DND-41 (cell line): ENCODE measurements around the gene OTOF.

ENCODE experiments used
- ATAC-seq: fragments of 200-7000 bp; cut with Tn5 transposase; 3 replicates; pipeline ENCODE4 v1.9.1; 2021; ENCODE audit warnings: low read depth; ENCODE audit not compliant: insufficient read depth
- DNase-seq: peaks from one replicate; pipeline ENCODE4 v3.0.0-alpha.2; 2020
- H2AFZ ChIP-seq: 2 replicates; pipeline ENCODE4 v1.6.0; 2012; ENCODE audit warnings: low read depth, low read length
- H3K27ac ChIP-seq: 2 replicates; pipeline ENCODE4 v1.5.1; 2012; ENCODE audit warnings: low read length, inconsistent platforms
- H3K27me3 ChIP-seq: fragments of 200-600 bp; sonication (generic); 2 replicates; pipeline ENCODE4 v1.6.0; 2012; ENCODE audit warnings: low read length, mild to moderate bottlenecking, inconsistent platforms; ENCODE audit not compliant: insufficient read depth, poor library complexity
- H3K36me3 ChIP-seq: 2 replicates; pipeline ENCODE4 v1.5.1; 2012; ENCODE audit warnings: low read length, inconsistent platforms; ENCODE audit not compliant: insufficient read depth
- H3K4me1 ChIP-seq: 2 replicates; pipeline ENCODE4 v1.5.1; 2012; ENCODE audit warnings: mild to moderate bottlenecking, low read length; ENCODE audit not compliant: insufficient read depth
- H3K4me2 ChIP-seq: 2 replicates; pipeline ENCODE4 v1.6.0; 2012; ENCODE audit warnings: mild to moderate bottlenecking, moderate library complexity, low read length, inconsistent platforms; ENCODE audit not compliant: insufficient read depth
- H3K4me3 ChIP-seq, 2 experiments: fragments of 200-600 bp in 1 of 2; shearing (Covaris generic) in 1 of 2; 2 replicates each; pipeline ENCODE4 v1.5.1; 2012 to 2016; ENCODE audit warnings: inconsistent platforms in 2 of 2, low read length in 2 of 2, mild to moderate bottlenecking in 2 of 2, low read depth in 1 of 2, moderate library complexity in 1 of 2
- H3K79me2 ChIP-seq: 2 replicates; pipeline ENCODE4 v1.6.0; 2012; ENCODE audit warnings: low read length, inconsistent platforms; ENCODE audit not compliant: insufficient read depth
- H3K9ac ChIP-seq: 2 replicates; pipeline ENCODE4 v1.6.0; 2012; ENCODE audit warnings: low read depth, mild to moderate bottlenecking, inconsistent platforms, low read length, moderate library complexity
- H3K9me3 ChIP-seq: 2 replicates; pipeline ENCODE4 v1.5.1; 2012; ENCODE audit warnings: low read length, moderate library complexity, mild to moderate bottlenecking, inconsistent platforms; ENCODE audit not compliant: insufficient read depth, severe bottlenecking
- H4K20me1 ChIP-seq: 2 replicates; pipeline ENCODE4 v1.6.0; 2012; ENCODE audit warnings: low read length; ENCODE audit not compliant: insufficient read depth
- EZH2 ChIP-seq: IDR thresholded peaks from 3 replicates; pipeline ENCODE4 v1.6.1; 2012; ENCODE audit warnings: borderline replicate concordance, low read depth, mild to moderate bottlenecking, moderate library complexity, low read length, inconsistent platforms; ENCODE audit not compliant: severe bottlenecking
- TF ChIP-seq, protein P1 (sequence below): IDR thresholded peaks from 2 replicates; pipeline ENCODE4 v1.5.1; 2012; ENCODE audit warnings: borderline replicate concordance, low read length, moderate library complexity, mild to moderate bottlenecking; ENCODE audit not compliant: poor library complexity, severe bottlenecking; ENCODE audit errors: extremely low read depth

The OTOF gene

DNA sequence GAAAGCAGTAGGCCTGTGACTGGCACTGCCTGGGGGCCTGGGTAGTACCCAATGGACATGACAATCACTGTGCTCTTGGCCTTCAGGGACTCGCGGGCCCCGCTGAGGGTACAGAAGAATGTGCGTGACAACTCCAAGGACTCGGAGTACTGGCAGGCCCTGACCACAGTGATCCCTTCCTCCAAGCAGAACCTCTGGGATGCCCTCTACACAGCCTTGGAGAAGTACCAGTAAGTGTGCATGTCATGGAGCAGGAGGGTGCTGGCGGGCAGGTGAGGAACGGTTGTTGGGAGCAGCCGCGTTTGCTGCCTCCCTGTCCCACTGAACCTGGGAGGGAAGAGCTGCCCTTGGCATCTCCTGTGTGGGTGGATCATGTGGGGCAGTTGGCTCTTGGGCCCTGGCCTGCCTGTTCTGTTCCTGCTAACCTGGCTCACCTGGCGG lies 23.3 kb downstream of the OTOF start:
- H3K4me1 ChIP-seq, result no peaks in the 10 kb centered on the region
- no peak overlapping the region for H3K4me3 ChIP-seq
- H3K9ac ChIP-seq, result no peak overlapping the region
- H4K20me1 ChIP-seq, result no peaks in the 10 kb centered on the region
- H3K36me3 ChIP-seq, result no peaks in the 10 kb centered on the region
- no peak overlapping the region for H3K4me2 ChIP-seq
- no peak overlapping the region for H3K27ac ChIP-seq
- no peaks in the 10 kb centered on the region for H3K9me3 ChIP-seq
- no peak overlapping the region for H2AFZ ChIP-seq
- H3K27me3 ChIP-seq, result no peaks in the 10 kb centered on the region
- no peak for DNase-seq
- ATAC-seq, result no peak
- H3K79me2 ChIP-seq, result no peaks in the 10 kb centered on the region
- no peak for TF ChIP-seq EZH2
- TF ChIP-seq, protein P1, sequence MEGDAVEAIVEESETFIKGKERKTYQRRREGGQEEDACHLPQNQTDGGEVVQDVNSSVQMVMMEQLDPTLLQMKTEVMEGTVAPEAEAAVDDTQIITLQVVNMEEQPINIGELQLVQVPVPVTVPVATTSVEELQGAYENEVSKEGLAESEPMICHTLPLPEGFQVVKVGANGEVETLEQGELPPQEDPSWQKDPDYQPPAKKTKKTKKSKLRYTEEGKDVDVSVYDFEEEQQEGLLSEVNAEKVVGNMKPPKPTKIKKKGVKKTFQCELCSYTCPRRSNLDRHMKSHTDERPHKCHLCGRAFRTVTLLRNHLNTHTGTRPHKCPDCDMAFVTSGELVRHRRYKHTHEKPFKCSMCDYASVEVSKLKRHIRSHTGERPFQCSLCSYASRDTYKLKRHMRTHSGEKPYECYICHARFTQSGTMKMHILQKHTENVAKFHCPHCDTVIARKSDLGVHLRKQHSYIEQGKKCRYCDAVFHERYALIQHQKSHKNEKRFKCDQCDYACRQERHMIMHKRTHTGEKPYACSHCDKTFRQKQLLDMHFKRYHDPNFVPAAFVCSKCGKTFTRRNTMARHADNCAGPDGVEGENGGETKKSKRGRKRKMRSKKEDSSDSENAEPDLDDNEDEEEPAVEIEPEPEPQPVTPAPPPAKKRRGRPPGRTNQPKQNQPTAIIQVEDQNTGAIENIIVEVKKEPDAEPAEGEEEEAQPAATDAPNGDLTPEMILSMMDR, result no peak

GRCh38 chr2:26453421-26454329 lies 24.2 kb downstream of the OTOF start:
- H4K20me1 ChIP-seq, result no peaks in the 10 kb centered on the region
- H3K4me2 ChIP-seq, result no peak overlapping the region
- no peak overlapping the region for H3K4me3 ChIP-seq
- no peak overlapping the region for H2AFZ ChIP-seq
- ATAC-seq, result no peak
- TF ChIP-seq, protein P1, result no peak
- no peak for TF ChIP-seq EZH2
- H3K9me3 ChIP-seq, result no peaks in the 10 kb centered on the region
- no peaks in the 10 kb centered on the region for H3K79me2 ChIP-seq
- H3K27me3 ChIP-seq, result peaks cover 1% of the 10 kb centered on the region
- no peaks in the 10 kb centered on the region for H3K4me1 ChIP-seq
- no peaks in the 10 kb centered on the region for H3K36me3 ChIP-seq
- DNase-seq, result no peak
- no peak overlapping the region for H3K9ac ChIP-seq
- H3K27ac ChIP-seq, result no peak overlapping the region

- TF ChIP-seq EZH2, result no peak
- TF ChIP-seq, protein P1, result no peak
- Histone ChIP-seq H3K79me2 (no peaks in the 10 kb centered on the region), H3K27ac (no peak overlapping the region), H3K9ac (no peak overlapping the region), H3K4me2 (no peak overlapping the region), H4K20me1 (no peaks in the 10 kb centered on the region), H3K4me3 (no peak overlapping the region), H3K4me1 (no peaks in the 10 kb centered on the region), H3K27me3 (peaks cover 4% of the 10 kb centered on the region), H3K36me3 (no peaks in the 10 kb centered on the region), H2AFZ (no peak overlapping the region), H3K9me3 (no peaks in the 10 kb centered on the region)
- no peak for DNase-seq
- no peak for ATAC-seq
These were observed 26.2 kb downstream of the OTOF start for GRCh38 chr2:26451700-26452099.
